ENCODE measurements around the gene TSPEAR. TPM values are rescaled to one million over a fixed set of nuclear protein-coding genes. Genes with fewer than 3 reads are reported as not detected.

The TSPEAR gene
- total RNA-seq, 2 donors from 2014 or later: 1.5 to 6.0 TPM

GRCh38 chr21:44727321-44727720, 15.9 kb upstream of the TSPEAR start:
- no peak for TF ChIP-seq CTCF (conservative IDR thresholded peaks at IDR 0.05)
- Mint-ChIP-seq H3K4me3 (no peak overlapping the region), H3K27ac (no peak overlapping the region), H3K9me3 (no peaks in the 10 kb centered on the region), H3K4me1 (peaks cover 21% of the 10 kb centered on the region), H3K27me3 (ENCODE audit: insufficient read depth) (peaks cover 32% of the 10 kb centered on the region), H3K36me3 (ENCODE audit: low read depth) (no peaks in the 10 kb centered on the region)
- no peaks in the 10 kb centered on the region for H3K9me3 ChIP-seq (ENCODE audit: control insufficient read depth, low read length)
- H3K27me3 ChIP-seq (ENCODE audit: control insufficient read depth, insufficient read depth, low read length, poor library complexity, severe bottlenecking): peaks cover 8% of the 10 kb centered on the region
- no peak overlapping the region for H3K4me3 ChIP-seq (ENCODE audit: low read length)
- H3K4me1 ChIP-seq (ENCODE audit: control insufficient read depth, insufficient read depth, low read length): no peaks in the 10 kb centered on the region
- no peak overlapping the region for H3K27ac ChIP-seq (ENCODE audit: low read depth, low read length)
- no peaks in the 10 kb centered on the region for H3K36me3 ChIP-seq (ENCODE audit: control insufficient read depth, insufficient read depth, low read length)
- H3K9ac ChIP-seq (ENCODE audit: extremely low read depth, low read length, poor library complexity, severe bottlenecking): no peak overlapping the region
- WGBS, 2 experiments (ENCODE audit: insufficient coverage in 1 of 2, insufficient read length in 1 of 2): 91 to 100% methylated on average over 2 to 8 of the region's 8 CpGs
- DNase-seq: no peak

GRCh38 chr21:44726826-44727225, 15.5 kb upstream of the TSPEAR start:
- Histone ChIP-seq H3K9ac (ENCODE audit: extremely low read depth, low read length, poor library complexity, severe bottlenecking) (no peak overlapping the region), H3K27ac (ENCODE audit: low read depth, low read length) (no peak overlapping the region), H3K4me3 (ENCODE audit: low read length) (no peak overlapping the region), H3K9me3 (ENCODE audit: control insufficient read depth, low read length) (no peaks in the 10 kb centered on the region), H3K36me3 (ENCODE audit: control insufficient read depth, insufficient read depth, low read length) (no peaks in the 10 kb centered on the region), H3K27me3 (ENCODE audit: control insufficient read depth, insufficient read depth, low read length, poor library complexity, severe bottlenecking) (peaks cover 8% of the 10 kb centered on the region), H3K4me1 (ENCODE audit: control insufficient read depth, insufficient read depth, low read length) (no peaks in the 10 kb centered on the region)
- 83 to 87% methylated on average over 1 to 6 of the region's 6 CpGs for WGBS, 2 experiments (ENCODE audit: insufficient coverage in 1 of 2, insufficient read length in 1 of 2)
- H3K4me1 Mint-ChIP-seq: peaks cover 21% of the 10 kb centered on the region
- no peak for DNase-seq
- no peak for TF ChIP-seq CTCF (conservative IDR thresholded peaks at IDR 0.05)
- no peak overlapping the region for H3K4me3 Mint-ChIP-seq
- no peaks in the 10 kb centered on the region for H3K9me3 Mint-ChIP-seq
- no peaks in the 10 kb centered on the region for H3K36me3 Mint-ChIP-seq (ENCODE audit: low read depth)
- H3K27me3 Mint-ChIP-seq (ENCODE audit: insufficient read depth): peaks cover 32% of the 10 kb centered on the region
- no peak overlapping the region for H3K27ac Mint-ChIP-seq

GRCh38 chr21:44724926-44725325, 13.6 kb upstream of the TSPEAR start:
- no peak for DNase-seq
- H3K27me3 Mint-ChIP-seq (ENCODE audit: insufficient read depth): peaks cover 26% of the 10 kb centered on the region
- H3K36me3 ChIP-seq (ENCODE audit: control insufficient read depth, insufficient read depth, low read length): no peaks in the 10 kb centered on the region
- no peaks in the 10 kb centered on the region for H3K9me3 Mint-ChIP-seq
- no peaks in the 10 kb centered on the region for H3K36me3 Mint-ChIP-seq (ENCODE audit: low read depth)
- TF ChIP-seq CTCF (conservative IDR thresholded peaks at IDR 0.05): no peak
- H3K9me3 ChIP-seq (ENCODE audit: control insufficient read depth, low read length): no peaks in the 10 kb centered on the region
- no peak overlapping the region for H3K4me3 ChIP-seq (ENCODE audit: low read length)
- H3K9ac ChIP-seq (ENCODE audit: extremely low read depth, low read length, poor library complexity, severe bottlenecking): no peak overlapping the region
- WGBS, 2 experiments (ENCODE audit: insufficient coverage in 1 of 2, insufficient read length in 1 of 2): 95% methylated on average over 14 of the region's 14 CpGs
- H3K27me3 ChIP-seq (ENCODE audit: control insufficient read depth, insufficient read depth, low read length, poor library complexity, severe bottlenecking): peaks cover 8% of the 10 kb centered on the region
- no peak overlapping the region for H3K4me3 Mint-ChIP-seq
- H3K4me1 Mint-ChIP-seq: peaks cover 9% of the 10 kb centered on the region
- no peak overlapping the region for H3K27ac ChIP-seq (ENCODE audit: low read depth, low read length)
- H3K4me1 ChIP-seq (ENCODE audit: control insufficient read depth, insufficient read depth, low read length): no peaks in the 10 kb centered on the region
- H3K27ac Mint-ChIP-seq: no peak overlapping the region

Data from endodermal cell (in vitro differentiated cells).